Suprapubic skin (tissue), 3 donors: ENCODE data around the gene IL11.

Source experiments
- CTCF ChIP-seq, 2 donors: fragments of 200-600 bp in 1 of 2; fragments of 450-650 bp in 1 of 2; sonication (generic) in 1 of 2; IDR thresholded peaks; one replicate each; pipeline ENCODE4 v1.5.1; 2016 to 2019; ENCODE audit warnings: antibody characterized with exemption in 2 of 2, mild to moderate bottlenecking in 1 of 2, moderate library complexity in 1 of 2
- EP300 ChIP-seq: sonication (generic); formaldehyde crosslinking; IDR thresholded peaks from one replicate; pipeline ENCODE4 v1.6.1; 2017; ENCODE audit warnings: antibody characterized with exemption

GRCh38 chr19:55321466-55322137, 48.7 kb downstream of the IL11 start:
- no peak for TF ChIP-seq EP300
- TF ChIP-seq CTCF (IDR thresholded peaks at IDR 0.05), result no peak
